GM10266 (cell line): ENCODE results near the gene HTR4.

Experiments used
- DNase-seq: peaks from one replicate; pipeline ENCODE4 v3.0.0; 2012; ENCODE audit errors: extremely low spot score
- TF ChIP-seq, protein P1 (sequence below): IDR thresholded peaks from 2 replicates; pipeline ENCODE4 v1.5.1; 2012; ENCODE audit warnings: mild to moderate bottlenecking, low read depth; ENCODE audit not compliant: control insufficient read depth, insufficient read depth; ENCODE audit errors: missing control alignments

HTR4 gene

DNA sequence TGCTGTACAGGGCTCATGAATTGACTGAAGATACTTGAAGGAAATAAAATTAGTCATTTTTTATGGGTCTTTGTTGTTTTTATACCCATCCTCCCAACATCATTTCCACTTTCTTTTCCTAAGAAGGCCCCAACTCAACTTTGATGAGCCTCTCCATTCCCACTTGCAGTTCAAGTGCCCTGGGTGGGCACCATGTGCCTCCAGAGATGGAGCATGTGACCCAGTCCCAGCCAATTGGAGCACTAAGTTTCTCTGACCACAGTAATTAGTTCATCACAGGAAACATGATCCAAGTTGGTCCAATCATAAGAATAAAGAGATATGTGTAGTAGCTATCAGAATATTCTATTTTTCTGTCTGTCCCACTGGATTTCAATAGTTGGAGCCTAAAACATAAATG lies 46.9 kb downstream of the HTR4 start:
- DNase-seq: no peak
- TF ChIP-seq, protein P1, sequence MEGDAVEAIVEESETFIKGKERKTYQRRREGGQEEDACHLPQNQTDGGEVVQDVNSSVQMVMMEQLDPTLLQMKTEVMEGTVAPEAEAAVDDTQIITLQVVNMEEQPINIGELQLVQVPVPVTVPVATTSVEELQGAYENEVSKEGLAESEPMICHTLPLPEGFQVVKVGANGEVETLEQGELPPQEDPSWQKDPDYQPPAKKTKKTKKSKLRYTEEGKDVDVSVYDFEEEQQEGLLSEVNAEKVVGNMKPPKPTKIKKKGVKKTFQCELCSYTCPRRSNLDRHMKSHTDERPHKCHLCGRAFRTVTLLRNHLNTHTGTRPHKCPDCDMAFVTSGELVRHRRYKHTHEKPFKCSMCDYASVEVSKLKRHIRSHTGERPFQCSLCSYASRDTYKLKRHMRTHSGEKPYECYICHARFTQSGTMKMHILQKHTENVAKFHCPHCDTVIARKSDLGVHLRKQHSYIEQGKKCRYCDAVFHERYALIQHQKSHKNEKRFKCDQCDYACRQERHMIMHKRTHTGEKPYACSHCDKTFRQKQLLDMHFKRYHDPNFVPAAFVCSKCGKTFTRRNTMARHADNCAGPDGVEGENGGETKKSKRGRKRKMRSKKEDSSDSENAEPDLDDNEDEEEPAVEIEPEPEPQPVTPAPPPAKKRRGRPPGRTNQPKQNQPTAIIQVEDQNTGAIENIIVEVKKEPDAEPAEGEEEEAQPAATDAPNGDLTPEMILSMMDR: no peak

DNA sequence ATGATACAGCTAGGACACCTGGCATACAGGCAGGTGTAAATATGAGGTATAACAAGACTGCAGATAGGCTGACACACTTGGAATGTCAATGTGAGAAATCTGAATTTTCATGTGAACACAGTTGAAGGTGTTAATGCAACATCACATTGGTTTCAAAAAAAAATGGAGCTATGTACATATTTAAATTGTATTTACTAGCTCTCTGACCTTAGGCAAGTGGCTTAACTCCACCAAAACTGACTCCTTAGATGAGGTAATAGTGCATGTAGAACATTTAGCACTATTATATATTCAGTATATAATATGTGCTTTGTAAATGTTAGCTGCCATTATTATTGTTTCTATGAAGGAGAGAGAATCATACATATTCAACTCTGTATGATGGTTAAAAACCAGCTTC lies 48.0 kb downstream of the HTR4 start:
- TF ChIP-seq, protein P1: no peak
- no peak for DNase-seq

DNA sequence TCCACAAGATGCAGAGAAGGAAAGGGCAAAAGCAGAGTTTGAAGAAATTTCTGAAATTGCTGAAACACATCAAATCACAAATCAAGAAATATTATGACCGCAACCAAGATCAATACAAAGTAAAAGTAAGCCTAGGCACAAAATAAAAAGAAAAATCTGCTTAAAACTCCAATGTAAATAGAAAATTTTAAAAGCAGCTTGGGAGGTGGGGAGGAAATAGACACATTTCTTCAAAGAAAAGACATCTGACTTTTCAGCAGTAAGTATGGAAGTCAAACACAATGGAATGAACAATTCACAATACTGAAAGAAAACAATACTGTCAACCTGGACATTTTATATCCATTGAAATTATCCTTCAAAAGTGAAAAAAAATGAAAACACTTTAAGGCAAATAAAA lies 55.1 kb downstream of the HTR4 start:
- no peak for DNase-seq
- TF ChIP-seq, protein P1: no peak

DNA sequence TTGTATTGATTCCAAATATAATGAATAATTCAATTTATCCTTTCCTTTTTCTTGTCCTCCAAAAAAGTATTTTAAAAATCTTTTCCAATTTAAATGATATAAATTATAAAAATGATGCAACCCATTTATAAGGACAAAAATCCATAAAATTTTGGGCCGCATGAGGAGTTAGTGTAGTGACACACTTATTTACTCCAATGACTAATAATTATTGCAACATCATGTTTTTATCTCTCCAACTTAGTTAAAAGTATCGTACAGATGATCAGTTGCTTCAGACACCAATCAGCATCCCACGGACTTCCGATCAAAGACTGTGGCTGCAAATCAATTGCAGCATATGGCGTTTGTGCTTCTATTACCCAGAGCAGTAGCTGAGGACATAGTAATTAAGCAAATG lies 58.6 kb downstream of the HTR4 start:
- TF ChIP-seq, protein P1: no peak
- no peak for DNase-seq

DNA sequence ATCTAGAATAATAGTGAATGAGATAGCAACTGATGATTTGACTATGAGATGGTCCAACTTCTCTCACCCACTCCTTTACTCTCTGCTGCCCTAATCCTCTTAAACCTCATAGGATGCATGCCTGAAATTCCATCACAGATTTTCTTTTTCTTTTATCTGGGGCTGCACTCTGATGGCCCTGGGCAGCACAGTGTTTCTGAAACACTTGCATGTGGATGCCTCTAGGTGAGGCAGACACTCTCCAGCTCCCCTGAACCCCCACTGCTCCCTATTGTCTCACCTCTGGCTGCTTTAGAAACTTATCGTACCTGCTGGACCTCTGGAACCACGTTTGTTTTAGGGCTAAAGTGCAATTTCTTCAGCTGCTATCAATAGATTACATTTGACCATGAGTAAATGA lies 67.5 kb downstream of the HTR4 start:
- TF ChIP-seq, protein P1: no peak
- DNase-seq: no peak

DNA sequence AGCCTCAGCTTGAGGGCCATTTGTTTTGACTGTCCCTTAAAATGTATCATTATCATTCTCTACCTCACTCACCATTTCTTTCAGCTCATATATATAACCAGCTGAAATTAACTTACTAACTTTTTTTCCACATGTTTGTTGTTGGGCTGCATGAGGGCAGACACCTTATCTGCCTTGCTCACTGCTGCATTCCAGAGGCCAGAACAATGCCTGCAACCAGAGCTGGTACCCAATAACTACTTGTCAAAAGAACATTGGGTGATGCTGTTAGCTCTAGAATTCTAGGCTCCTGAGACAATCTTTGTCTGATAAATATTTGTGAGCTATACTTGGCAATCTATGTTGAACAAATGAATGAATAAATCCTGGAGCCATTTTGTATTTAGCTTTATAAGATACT lies 68.3 kb downstream of the HTR4 start:
- no peak for DNase-seq
- TF ChIP-seq, protein P1: no peak

DNA sequence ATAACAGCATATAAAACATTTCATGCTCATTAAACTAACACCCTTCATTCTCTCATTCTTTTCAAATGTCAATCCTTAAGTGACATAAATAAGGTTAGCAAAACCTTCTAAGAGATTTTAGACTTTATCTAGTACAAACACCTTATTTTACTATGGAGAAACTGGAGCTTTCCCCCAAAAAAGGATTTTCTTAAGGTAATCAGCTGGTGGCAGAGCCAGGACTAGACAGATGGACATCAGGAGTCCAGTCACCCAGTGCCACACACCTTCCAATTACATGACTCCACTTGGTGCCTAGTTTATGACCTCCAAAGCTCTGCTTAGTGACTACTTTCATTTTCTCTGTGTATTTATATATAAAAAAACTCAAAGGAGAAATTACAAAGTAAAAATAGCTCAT lies 70.2 kb downstream of the HTR4 start:
- TF ChIP-seq, protein P1: no peak
- DNase-seq: no peak

DNA sequence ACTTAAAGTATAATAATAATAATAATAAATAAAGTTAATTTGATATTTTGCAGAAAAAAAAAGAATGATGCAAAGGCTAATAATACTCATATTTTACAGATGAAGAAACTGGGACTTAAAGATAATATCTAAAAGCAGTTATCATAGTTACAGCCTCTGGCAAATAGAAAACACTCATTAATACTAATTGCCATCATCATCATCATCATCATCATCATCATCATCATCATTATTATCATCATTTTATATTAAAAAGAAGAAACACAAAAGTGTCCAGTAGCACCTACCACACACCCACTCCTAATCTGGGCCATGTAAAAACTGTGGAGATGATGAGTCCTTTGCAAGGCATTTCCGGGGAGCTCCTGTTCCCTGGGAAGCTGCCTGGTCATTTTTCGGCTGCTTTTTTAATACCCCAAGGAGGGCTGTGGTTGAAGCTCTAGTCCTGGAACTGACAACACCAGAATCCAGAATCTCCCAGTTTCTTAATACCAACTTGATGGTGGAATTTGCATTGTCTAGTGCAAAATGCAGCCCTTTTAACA lies 70.8 kb downstream of the HTR4 start:
- no peak for DNase-seq
- TF ChIP-seq, protein P1: no peak
